CD4-positive, alpha-beta memory T cell (primary cell): ENCODE results near the gene GABRB3. TPM values are rescaled to one million over a fixed set of nuclear protein-coding genes. Genes with fewer than 3 reads are reported as not detected.

Experiments used
- CTCF ChIA-PET: fragments of 350-600 bp; sonication (Branson Sonifier 250); formaldehyde crosslinking; loops from one replicate; lab custom pipeline; 2021; ENCODE audit warnings: inconsistent platforms; ENCODE audit not compliant: partially characterized antibody; lab: Charles Lee
- POLR2A ChIA-PET: fragments of 350-600 bp; sonication (Branson Sonifier 250); formaldehyde crosslinking; loops from one replicate; lab custom pipeline; 2021; ENCODE audit not compliant: partially characterized antibody; lab: Charles Lee
- DNase-seq, 5 donors: peaks; one replicate each; pipeline versions ENCODE4 v3.0.0 to v3.0.0-alpha.2; 2020 to 2022; ENCODE audit warnings: mixed read lengths in 1 of 5
- H3K27ac ChIP-seq: one replicate; pipeline ENCODE4 v1.7.0; 2013; ENCODE audit warnings: low read depth, low read length
- H3K27me3 ChIP-seq: 2 replicates; pipeline ENCODE4 v1.7.0; 2013; ENCODE audit warnings: mild to moderate bottlenecking, low read length, moderate library complexity; ENCODE audit not compliant: insufficient read depth
- H3K36me3 ChIP-seq: 2 replicates; pipeline ENCODE4 v1.7.0; 2013; ENCODE audit warnings: mild to moderate bottlenecking, low read length, moderate library complexity; ENCODE audit not compliant: insufficient read depth
- H3K4me1 ChIP-seq: 2 replicates; pipeline ENCODE4 v1.7.0; 2013; ENCODE audit warnings: mild to moderate bottlenecking, low read length, moderate library complexity; ENCODE audit not compliant: insufficient read depth
- H3K4me3 ChIP-seq, 2 donors: one replicate each; pipeline ENCODE4 v1.7.0; 2013; ENCODE audit warnings: low read length in 2 of 2, mild to moderate bottlenecking in 1 of 2
- H3K9me3 ChIP-seq, 2 donors: one replicate each; pipeline ENCODE4 v1.7.0; 2013; ENCODE audit warnings: low read length in 2 of 2, control low read depth in 1 of 2; ENCODE audit not compliant: control insufficient read depth in 1 of 2
- H3K27ac Mint-ChIP-seq, 7 donors: one replicate each; pipeline ENCODE4 v1.8.0; 2020 to 2021; ENCODE audit warnings: mixed read lengths in 7 of 7, mild to moderate bottlenecking in 6 of 7, inconsistent platforms in 3 of 7, moderate library complexity in 3 of 7
- H3K27me3 Mint-ChIP-seq, 2 donors: one replicate each; pipeline ENCODE4 v1.8.0; 2020 to 2021; ENCODE audit warnings: mixed read lengths in 2 of 2
- H3K36me3 Mint-ChIP-seq, 2 donors: one replicate each; pipeline ENCODE4 v1.8.0; 2020 to 2021; ENCODE audit warnings: mixed read lengths in 2 of 2, inconsistent platforms in 1 of 2, mild to moderate bottlenecking in 1 of 2
- H3K4me1 Mint-ChIP-seq, 4 donors: one replicate each; pipeline ENCODE4 v1.8.0; 2020 to 2021; ENCODE audit warnings: mixed read lengths in 4 of 4, mild to moderate bottlenecking in 1 of 4
- H3K4me3 Mint-ChIP-seq, 8 donors: one replicate each; pipeline ENCODE4 v1.8.0; 2020 to 2021; ENCODE audit warnings: mixed read lengths in 8 of 8, mild to moderate bottlenecking in 7 of 8, moderate library complexity in 6 of 8, inconsistent platforms in 3 of 8
- H3K9me3 Mint-ChIP-seq, 8 donors: one replicate each; pipeline ENCODE4 v1.8.0; 2020 to 2021; ENCODE audit warnings: mixed read lengths in 8 of 8, mild to moderate bottlenecking in 5 of 8, inconsistent platforms in 3 of 8, moderate library complexity in 1 of 8
- intact Hi-C: fragments of 100-400 bp; cut with micrococcal nuclease; formaldehyde crosslinking; loops from one replicate; pipeline ENCODE4 v1.15.1; 2023
- polyA plus RNA-seq, 2 donors: library from polyadenylated mRNA; unstranded; fragments of 300-500 nt; fragmentation: Illumina TruSeq; gene quantifications; one replicate each; pipeline ENCODE4 v1.2.3, GENCODE V29; 2021
- total RNA-seq, 2 experiments: library from RNA; stranded (reverse); gene quantifications; one replicate each; pipeline ENCODE4 v1.2.3, GENCODE V29; 2021

GABRB3 gene
- total and polyA plus RNA-seq, 4 experiments from 2014 or later: 0.06 to 0.08 TPM; not detected in 2

DNA sequence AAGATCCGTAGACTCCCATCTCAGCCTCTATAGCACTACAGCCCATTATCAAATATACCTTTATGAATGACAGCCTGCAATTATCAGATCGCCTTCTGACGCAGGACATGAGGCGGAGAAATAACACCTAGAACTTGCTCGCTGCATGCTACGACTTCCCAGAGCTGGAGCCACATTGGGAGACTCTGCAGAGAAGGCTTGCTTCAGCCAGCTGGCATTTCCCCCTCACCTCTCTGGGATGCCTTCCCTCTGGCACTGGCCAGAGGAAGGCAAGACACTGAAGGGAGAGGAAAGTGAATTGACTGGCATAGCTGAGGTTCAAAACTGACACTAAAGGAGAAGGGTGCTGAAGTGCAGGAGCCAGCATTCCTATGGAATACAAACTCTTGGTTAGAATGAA, 131.7 kb downstream of the GABRB3 start:
- no peaks in the 10 kb centered on the region for H3K4me1 Mint-ChIP-seq
- no peak overlapping the region for H3K4me3 Mint-ChIP-seq
- Histone ChIP-seq H3K36me3 (no peaks in the 10 kb centered on the region), H3K4me1 (no peaks in the 10 kb centered on the region), H3K4me3 (no peak overlapping the region), H3K27ac (no peak overlapping the region), H3K27me3 (no peaks in the 10 kb centered on the region), H3K9me3 (no peaks in the 10 kb centered on the region)
- H3K27me3 Mint-ChIP-seq: no peaks in the 10 kb centered on the region
- intact Hi-C loops: no loop called here
- H3K9me3 Mint-ChIP-seq: peaks cover 4 to 16% (median 5%) of the 10 kb centered on the region in 8 donors
- POLR2A ChIA-PET: no interaction called here
- H3K36me3 Mint-ChIP-seq: no peaks in the 10 kb centered on the region
- no peak for DNase-seq
- CTCF ChIA-PET: no interaction called here
- H3K27ac Mint-ChIP-seq: no peak overlapping the region

GRCh38 chr15:26640601-26641000, 132.3 kb downstream of the GABRB3 start:
- no peak overlapping the region for H3K27ac Mint-ChIP-seq
- H3K4me1 ChIP-seq: no peaks in the 10 kb centered on the region
- DNase-seq: no peak
- no peaks in the 10 kb centered on the region for H3K9me3 ChIP-seq
- H3K9me3 Mint-ChIP-seq: peaks cover 4 to 16% (median 5%) of the 10 kb centered on the region in 8 donors
- H3K27ac ChIP-seq: no peak overlapping the region
- intact Hi-C loops: no loop called here
- no peaks in the 10 kb centered on the region for H3K27me3 ChIP-seq
- H3K4me3 ChIP-seq: no peak overlapping the region
- H3K36me3 Mint-ChIP-seq: no peaks in the 10 kb centered on the region
- POLR2A ChIA-PET: no interaction called here
- H3K27me3 Mint-ChIP-seq: no peaks in the 10 kb centered on the region
- CTCF ChIA-PET: no interaction called here
- no peaks in the 10 kb centered on the region for H3K4me1 Mint-ChIP-seq
- no peaks in the 10 kb centered on the region for H3K36me3 ChIP-seq
- no peak overlapping the region for H3K4me3 Mint-ChIP-seq

DNA sequence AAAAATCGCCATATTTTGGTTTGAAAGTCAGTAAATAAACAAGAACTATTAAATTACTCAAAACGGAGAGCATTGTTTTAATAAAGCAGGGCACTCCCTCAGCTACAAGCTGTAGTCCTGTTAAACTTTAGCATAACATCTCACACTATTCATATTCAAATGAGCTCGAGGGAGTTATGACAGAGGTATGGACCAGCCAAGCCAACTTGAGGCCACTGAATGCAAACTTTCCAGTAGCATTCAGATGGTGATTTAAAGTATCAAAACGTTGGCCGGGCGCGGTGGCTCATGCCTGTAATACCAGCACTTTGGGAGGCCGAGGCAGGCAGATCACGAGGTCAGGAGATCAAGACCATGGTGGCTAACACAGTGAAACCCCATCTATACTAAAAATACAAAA, 132.9 kb downstream of the GABRB3 start:
- H3K27ac Mint-ChIP-seq: no peak overlapping the region
- no peaks in the 10 kb centered on the region for H3K9me3 ChIP-seq
- H3K4me1 Mint-ChIP-seq: no peaks in the 10 kb centered on the region
- H3K27ac ChIP-seq: no peak overlapping the region
- H3K4me1 ChIP-seq: no peaks in the 10 kb centered on the region
- intact Hi-C loops: no loop called here
- ChIA-PET CTCF (no interaction called here), POLR2A (no interaction called here)
- DNase-seq: no peak
- peaks cover 4 to 16% (median 5%) of the 10 kb centered on the region in 8 donors for H3K9me3 Mint-ChIP-seq
- no peaks in the 10 kb centered on the region for H3K36me3 ChIP-seq
- H3K27me3 ChIP-seq: no peaks in the 10 kb centered on the region
- no peak overlapping the region for H3K4me3 ChIP-seq
- H3K4me3 Mint-ChIP-seq: no peak overlapping the region
- H3K36me3 Mint-ChIP-seq: no peaks in the 10 kb centered on the region
- H3K27me3 Mint-ChIP-seq: no peaks in the 10 kb centered on the region

- no peak for DNase-seq
- CTCF ChIA-PET: no interaction called here
- Mint-ChIP-seq H3K4me1 (peaks cover 0 to 2% (median 0%) of the 10 kb centered on the region in 4 donors), H3K36me3 (no peaks in the 10 kb centered on the region), H3K9me3 (peaks cover 0 to 13% (median 2%) of the 10 kb centered on the region in 8 donors), H3K27me3 (no peaks in the 10 kb centered on the region), H3K27ac (no peak overlapping the region), H3K4me3 (no peak overlapping the region)
- Histone ChIP-seq H3K4me1 (no peaks in the 10 kb centered on the region), H3K4me3 (no peak overlapping the region), H3K36me3 (no peaks in the 10 kb centered on the region), H3K27me3 (no peaks in the 10 kb centered on the region), H3K27ac (no peak overlapping the region), H3K9me3 (no peaks in the 10 kb centered on the region)
- POLR2A ChIA-PET: no interaction called here
- intact Hi-C loops: no loop called here
These were observed 137.3 kb downstream of the GABRB3 start for GRCh38 chr15:26635614-26636013.

DNA sequence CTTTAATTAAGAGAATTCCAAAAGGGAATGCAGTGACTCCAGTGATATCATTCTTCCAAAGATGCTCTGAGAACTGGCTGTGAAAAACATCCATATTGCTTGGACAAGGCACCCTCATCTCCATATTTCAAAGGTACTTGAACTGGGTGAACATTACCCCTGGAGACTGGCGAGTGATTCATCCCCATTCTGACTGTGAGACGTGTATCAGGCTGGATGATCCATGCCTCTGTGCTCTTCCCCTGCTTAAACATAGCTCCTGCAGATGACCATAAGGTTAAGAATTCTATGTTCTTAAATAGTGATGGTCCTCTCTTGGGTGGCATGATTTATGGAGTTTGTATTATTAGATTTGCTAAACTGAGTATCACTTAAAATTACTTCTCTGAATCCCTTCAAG, 137.8 kb downstream of the GABRB3 start:
- no peaks in the 10 kb centered on the region for H3K9me3 ChIP-seq
- Mint-ChIP-seq H3K36me3 (no peaks in the 10 kb centered on the region), H3K4me1 (peaks cover 0 to 2% (median 0%) of the 10 kb centered on the region in 4 donors), H3K27ac (no peak overlapping the region), H3K4me3 (no peak overlapping the region), H3K27me3 (no peaks in the 10 kb centered on the region), H3K9me3 (peaks cover 0 to 12% (median 3%) of the 10 kb centered on the region in 8 donors)
- H3K27me3 ChIP-seq: no peaks in the 10 kb centered on the region
- intact Hi-C loops: no loop called here
- no peak for DNase-seq
- no peak overlapping the region for H3K4me3 ChIP-seq
- ChIA-PET POLR2A (no interaction called here), CTCF (no interaction called here)
- H3K4me1 ChIP-seq: no peaks in the 10 kb centered on the region
- no peak overlapping the region for H3K27ac ChIP-seq
- no peaks in the 10 kb centered on the region for H3K36me3 ChIP-seq

- Histone ChIP-seq H3K4me1 (no peaks in the 10 kb centered on the region), H3K27ac (no peak overlapping the region), H3K27me3 (no peaks in the 10 kb centered on the region), H3K9me3 (no peaks in the 10 kb centered on the region), H3K4me3 (no peak overlapping the region), H3K36me3 (no peaks in the 10 kb centered on the region)
- intact Hi-C loops: no loop called here
- Mint-ChIP-seq H3K4me3 (no peak overlapping the region), H3K27ac (no peak overlapping the region), H3K36me3 (no peaks in the 10 kb centered on the region), H3K4me1 (peaks cover 0 to 2% (median 0%) of the 10 kb centered on the region in 4 donors), H3K9me3 (peaks cover 0 to 12% (median 3%) of the 10 kb centered on the region in 8 donors), H3K27me3 (no peaks in the 10 kb centered on the region)
- DNase-seq: no peak
- POLR2A ChIA-PET: no interaction called here
- CTCF ChIA-PET: no interaction called here
These were observed 138.5 kb downstream of the GABRB3 start for GRCh38 chr15:26634319-26634718.

GRCh38 chr15:26632500-26632899, 140.4 kb downstream of the GABRB3 start:
- H3K9me3 ChIP-seq: no peaks in the 10 kb centered on the region
- POLR2A ChIA-PET: no interaction called here
- no peaks in the 10 kb centered on the region for H3K36me3 ChIP-seq
- intact Hi-C loops: no loop called here
- H3K4me3 ChIP-seq: no peak overlapping the region
- no peak overlapping the region for H3K27ac ChIP-seq
- DNase-seq: no peak
- H3K4me1 ChIP-seq: no peaks in the 10 kb centered on the region
- Mint-ChIP-seq H3K27me3 (no peaks in the 10 kb centered on the region), H3K27ac (no peak overlapping the region), H3K4me1 (peaks cover 0 to 2% (median 0%) of the 10 kb centered on the region in 4 donors), H3K4me3 (no peak overlapping the region), H3K9me3 (peaks cover 0 to 17% (median 7%) of the 10 kb centered on the region in 8 donors), H3K36me3 (no peaks in the 10 kb centered on the region)
- no peaks in the 10 kb centered on the region for H3K27me3 ChIP-seq
- CTCF ChIA-PET: no interaction called here

DNA sequence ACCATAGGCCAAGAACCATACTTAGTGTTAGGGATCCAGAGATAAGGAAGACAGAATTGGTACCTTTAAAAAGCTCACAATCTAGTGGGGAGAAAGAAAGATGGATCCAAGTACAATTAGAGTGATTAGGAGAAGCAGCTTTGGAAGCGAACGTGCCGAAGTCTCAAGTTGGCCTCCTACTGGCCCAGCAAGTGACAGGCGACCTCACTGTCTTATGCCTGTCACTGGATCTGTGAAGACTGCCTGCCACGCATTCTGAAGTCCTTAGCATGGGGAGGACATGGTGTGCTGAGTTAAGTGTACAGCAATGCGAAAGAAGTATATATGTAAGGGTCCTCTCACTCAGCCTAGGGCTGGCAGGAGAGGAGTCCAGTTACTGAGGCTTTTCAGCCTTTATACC, 141.0 kb downstream of the GABRB3 start:
- no peaks in the 10 kb centered on the region for H3K4me1 ChIP-seq
- ChIA-PET POLR2A (no interaction called here), CTCF (no interaction called here)
- H3K27ac ChIP-seq: no peak overlapping the region
- H3K9me3 ChIP-seq: no peaks in the 10 kb centered on the region
- no peak overlapping the region for H3K27ac Mint-ChIP-seq
- no peaks in the 10 kb centered on the region for H3K36me3 ChIP-seq
- no peak for DNase-seq
- no peaks in the 10 kb centered on the region for H3K27me3 ChIP-seq
- no peak overlapping the region for H3K4me3 Mint-ChIP-seq
- no peaks in the 10 kb centered on the region for H3K36me3 Mint-ChIP-seq
- peaks cover 0 to 17% (median 8%) of the 10 kb centered on the region in 8 donors for H3K9me3 Mint-ChIP-seq
- peaks cover 0 to 2% (median 0%) of the 10 kb centered on the region in 4 donors for H3K4me1 Mint-ChIP-seq
- intact Hi-C loops: no loop called here
- no peaks in the 10 kb centered on the region for H3K27me3 Mint-ChIP-seq
- H3K4me3 ChIP-seq: no peak overlapping the region
